Measurements from ENCODE around the gene PRKN.

The PRKN gene

GRCh38 chr6:162671580-162672165 lies 55.9 kb downstream of the PRKN start:
- no peak for DNase-seq

GRCh38 chr6:162670345-162670744 lies 57.2 kb downstream of the PRKN start:
- no peak for DNase-seq

GRCh38 chr6:162666246-162666645 lies 61.3 kb downstream of the PRKN start:
- DNase-seq, result no peak

GRCh38 chr6:162653808-162654207 lies 73.8 kb downstream of the PRKN start:
- no peak for DNase-seq

- DNase-seq, result no peak
Measured at GRCh38 chr6:162651505-162651904, 76.1 kb downstream of the PRKN start.

GRCh38 chr6:162649271-162649670 lies 78.3 kb downstream of the PRKN start:
- no peak for DNase-seq

- DNase-seq, result no peak
Measured at GRCh38 chr6:162644153-162644552, 83.4 kb downstream of the PRKN start.

GRCh38 chr6:162640756-162641155 lies 86.8 kb downstream of the PRKN start:
- DNase-seq, result no peak

GRCh38 chr6:162639951-162640350 lies 87.6 kb downstream of the PRKN start:
- DNase-seq, result no peak

GRCh38 chr6:162638931-162639574 lies 88.5 kb downstream of the PRKN start:
- DNase-seq, result no peak

- no peak for DNase-seq
Measured at GRCh38 chr6:162637317-162637716, 90.2 kb downstream of the PRKN start.

- DNase-seq, result no peak
Measured at GRCh38 chr6:162636167-162636566, 91.4 kb downstream of the PRKN start.

- no peak for DNase-seq
Measured at GRCh38 chr6:162631546-162631945, 96.0 kb downstream of the PRKN start.

- DNase-seq, result no peak
Measured at GRCh38 chr6:162630069-162630468, 97.5 kb downstream of the PRKN start.

- no peak for DNase-seq
Measured at GRCh38 chr6:162627825-162628224, 99.7 kb downstream of the PRKN start.

- DNase-seq, result no peak
Measured at GRCh38 chr6:162627362-162627761, 100.2 kb downstream of the PRKN start.

GRCh38 chr6:162626869-162627268 lies 100.7 kb downstream of the PRKN start:
- DNase-seq, result no peak

- DNase-seq, result no peak
Measured at GRCh38 chr6:162625846-162626540, 101.6 kb downstream of the PRKN start.

GRCh38 chr6:162622572-162622971 lies 105.0 kb downstream of the PRKN start:
- DNase-seq, result no peak

- no peak for DNase-seq
Measured at GRCh38 chr6:162621246-162621645, 106.3 kb downstream of the PRKN start.

GRCh38 chr6:162620073-162620472 lies 107.5 kb downstream of the PRKN start:
- no peak for DNase-seq

- DNase-seq, result no peak
Measured at GRCh38 chr6:162618448-162619002, 109.0 kb downstream of the PRKN start.

GRCh38 chr6:162615016-162615705 lies 112.4 kb downstream of the PRKN start:
- DNase-seq, result no peak
